A673 (cell line): Measurements from ENCODE around the gene FAAP20.

Experiments used
- EZH2 ChIP-seq: fragments of 200-600 bp; sonication (generic); IDR thresholded peaks from 2 replicates; pipeline ENCODE4 v1.6.1; 2017; ENCODE audit warnings: borderline replicate concordance, low read depth, mild to moderate bottlenecking, mixed read lengths, antibody characterized with exemption, low read length; ENCODE audit not compliant: poor library complexity, severe bottlenecking
- TF ChIP-seq, protein P1 (sequence below): fragments of 300-800, 200-600 bp; sonication (generic); conservative IDR thresholded peaks from 2 replicates; pipeline ENCODE4 v1.5.1; 2017; ENCODE audit warnings: low read depth, mild to moderate bottlenecking, antibody characterized with exemption, low read length, moderate library complexity, mixed read lengths

GRCh38 chr1:2194319-2194897 is at the start of gene FAAP20:
- TF ChIP-seq, protein P1, sequence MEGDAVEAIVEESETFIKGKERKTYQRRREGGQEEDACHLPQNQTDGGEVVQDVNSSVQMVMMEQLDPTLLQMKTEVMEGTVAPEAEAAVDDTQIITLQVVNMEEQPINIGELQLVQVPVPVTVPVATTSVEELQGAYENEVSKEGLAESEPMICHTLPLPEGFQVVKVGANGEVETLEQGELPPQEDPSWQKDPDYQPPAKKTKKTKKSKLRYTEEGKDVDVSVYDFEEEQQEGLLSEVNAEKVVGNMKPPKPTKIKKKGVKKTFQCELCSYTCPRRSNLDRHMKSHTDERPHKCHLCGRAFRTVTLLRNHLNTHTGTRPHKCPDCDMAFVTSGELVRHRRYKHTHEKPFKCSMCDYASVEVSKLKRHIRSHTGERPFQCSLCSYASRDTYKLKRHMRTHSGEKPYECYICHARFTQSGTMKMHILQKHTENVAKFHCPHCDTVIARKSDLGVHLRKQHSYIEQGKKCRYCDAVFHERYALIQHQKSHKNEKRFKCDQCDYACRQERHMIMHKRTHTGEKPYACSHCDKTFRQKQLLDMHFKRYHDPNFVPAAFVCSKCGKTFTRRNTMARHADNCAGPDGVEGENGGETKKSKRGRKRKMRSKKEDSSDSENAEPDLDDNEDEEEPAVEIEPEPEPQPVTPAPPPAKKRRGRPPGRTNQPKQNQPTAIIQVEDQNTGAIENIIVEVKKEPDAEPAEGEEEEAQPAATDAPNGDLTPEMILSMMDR, result no peak
- TF ChIP-seq EZH2, result no peak
